ENCODE results near the gene DYNLRB1. TPM values are rescaled to one million over a fixed set of nuclear protein-coding genes. Genes with fewer than 3 reads are reported as not detected.

Gene DYNLRB1
- total and polyA plus RNA-seq, 10 of the 15 experiments (the other 5 are each of a cell fraction or from before 2014, with no cell fraction given), result 87.9 to 313 (median 153) TPM

DNA sequence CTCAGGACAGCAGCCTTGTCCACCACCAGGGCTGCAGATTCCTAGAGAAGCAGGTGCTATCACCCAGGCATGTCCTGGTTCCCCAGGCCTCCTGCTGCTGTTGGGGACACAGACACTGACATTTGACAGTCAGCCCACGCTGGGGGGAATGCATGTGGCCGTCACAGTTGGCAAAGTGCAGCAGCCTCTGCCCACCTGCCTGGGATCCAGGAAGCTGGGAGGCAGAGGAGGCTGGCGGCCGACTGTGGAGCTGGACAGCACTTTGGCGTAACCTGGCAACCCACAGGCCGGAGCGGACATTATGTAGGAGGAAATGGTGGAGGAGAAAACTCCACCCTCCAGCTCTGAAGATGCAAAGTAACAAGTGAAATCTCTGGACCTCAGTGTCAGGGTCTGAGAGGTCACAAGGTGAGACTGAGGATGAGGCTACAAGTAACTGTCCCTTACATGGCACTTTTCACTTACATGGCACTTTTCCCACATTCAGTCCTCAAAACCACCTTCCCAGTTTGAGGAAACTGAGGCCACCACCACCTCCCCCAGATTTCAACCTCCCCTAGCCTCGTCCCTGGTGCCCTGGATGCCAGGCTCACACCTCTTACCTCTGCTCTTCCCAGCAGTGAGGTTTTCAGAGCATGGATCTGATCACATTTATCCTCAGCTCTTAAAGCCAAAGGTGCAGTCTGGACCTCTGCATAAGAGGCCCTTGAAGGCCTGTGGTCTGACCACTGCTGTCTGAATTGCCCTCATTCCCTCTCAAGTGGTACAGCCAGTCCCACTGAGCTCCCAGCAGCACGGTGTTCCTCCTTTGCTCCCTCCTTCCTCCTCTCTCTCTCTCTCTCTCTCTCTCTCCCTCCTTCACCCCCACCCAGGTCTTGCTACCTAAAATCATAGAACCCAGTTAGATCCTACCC is 51.0 kb downstream of the DYNLRB1 start (continued):
- TF ChIP-seq SUPT20H (IDR thresholded peaks at IDR 0.05; ENCODE audit: borderline replicate concordance, control insufficient read depth, low read depth, low read length), result no peak
- TF ChIP-seq ZBTB4 (CRISPR knock-in tag; IDR thresholded peaks at IDR 0.05), result no peak

- no peak for TF ChIP-seq SMARCA5 (IDR thresholded peaks at IDR 0.05)
- Histone ChIP-seq H3K4me3 (no peak overlapping the region), H3K4me1 (ENCODE audit: control insufficient read depth, insufficient read depth, low read length) (no peaks in the 10 kb centered on the region), H2AFZ (ENCODE audit: control insufficient read depth, low read depth, low read length) (no peak overlapping the region), H4K20me1 (ENCODE audit: control insufficient read depth, insufficient read depth) (no peaks in the 10 kb centered on the region), H3K4me2 (ENCODE audit: control insufficient read depth, insufficient read depth) (no peak overlapping the region), H3K36me3 (ENCODE audit: control insufficient read depth in 2 of 2, insufficient read depth in 2 of 2, low read length in 1 of 2) (peaks cover 0 to 2% of the 10 kb centered on the region in 2 experiments; a peak in 2 of 4 replicates), H3K27ac (ENCODE audit: control insufficient read depth, insufficient read depth) (no peak overlapping the region), H3K79me2 (ENCODE audit: control insufficient read depth, insufficient read depth, low read length) (no peaks in the 10 kb centered on the region), H3K27me3 (replicated peaks in 1 of 2; ENCODE audit: control insufficient read depth in 2 of 2, insufficient read depth in 2 of 2, low read length in 1 of 2) (no peaks in the 10 kb centered on the region), H3K9ac (ENCODE audit: control insufficient read depth, insufficient read depth, low read length) (no peak overlapping the region), H3K9me3 (replicated peaks; ENCODE audit: control insufficient read depth, insufficient read depth, low read length) (no peaks in the 10 kb centered on the region)
- CTCF ChIA-PET, result interaction anchor here (0.8 kb wide), 1 partner anchor 14 kb away, joined by 3 read pairs; no protein-coding TSS in a partner anchor
- POLR2A ChIA-PET, result no interaction called here
- SMC1A ChIA-PET (ENCODE audit: uncharacterized antibody, unreplicated experiment), result no interaction called here
- FAIRE-seq (no peak), ATAC-seq (no peak), DNase-seq (ENCODE audit: low read depth, low spot score) (no peak)
- RAD21 ChIA-PET (ENCODE audit: unreplicated experiment), result no interaction called here
- intact Hi-C loops (cut with micrococcal nuclease; ENCODE audit: unreplicated experiment), result no loop called here
- in situ Hi-C loops (cut with MboI), result no loop called here
- no TSS peak for BruUV-seq (replicated peaks)
- 90% methylated on average over 15 of the region's 15 CpGs for WGBS (ENCODE audit: insufficient coverage, insufficient replicate concordance, low lambda C conversion rate, missing lambda C conversion rate)
Measured at GRCh38 chr20:34567892-34568865, 52.0 kb downstream of the DYNLRB1 start.
